Adrenal gland (tissue), 12 donors: Measurements from ENCODE around the gene PTH1R. TPM values are rescaled to one million over a fixed set of nuclear protein-coding genes. Genes with fewer than 3 reads are reported as not detected.

Source experiments
- DNase-seq, 7 donors: peaks; one replicate each; pipeline ENCODE4 v3.0.0-alpha.2; 2019 to 2020
- H3K27ac ChIP-seq, 5 donors: fragments of 200-600 bp; sonication (generic) in 4 of 5; 1 replicate in 3 of 5; 2 replicates in 2 of 5; pipeline versions ENCODE4 v1.5.1 to v1.8.0; 2016 to 2020; ENCODE audit warnings: mild to moderate bottlenecking in 1 of 5
- H3K27me3 ChIP-seq: fragments of 200-600 bp; 2 replicates; pipeline ENCODE4 v1.8.0; 2021
- H3K36me3 ChIP-seq, 2 donors: fragments of 200-600 bp; replicated peaks in 1 of 2; 1 replicate in 1 of 2; 2 replicates in 1 of 2; pipeline versions ENCODE4 v1.5.1 to v1.8.0; 2018 to 2022
- H3K4me1 ChIP-seq, 2 donors: fragments of 200-600 bp; replicated peaks in 1 of 2; 1 replicate in 1 of 2; 2 replicates in 1 of 2; pipeline versions ENCODE4 v1.5.1 to v1.8.0; 2018 to 2021
- H3K4me3 ChIP-seq, 4 donors: fragments of 200-600 bp; sonication (generic) in 3 of 4; one replicate each; pipeline ENCODE4 v1.5.1; 2016 to 2018
- H3K9me3 ChIP-seq, 3 donors: fragments of 200-600 bp; sonication (generic) in 1 of 3; replicated peaks in 1 of 3; 1 replicate in 2 of 3; 2 replicates in 1 of 3; pipeline versions ENCODE4 v1.5.1 to v1.8.0; 2016 to 2021
- CTCF ChIP-seq, 6 experiments: fragments of 450-650 bp in 4 of 6; fragments of 200-600 bp in 2 of 6; sonication (generic) in 1 of 6; IDR thresholded peaks; 1 replicate in 5 of 6; 2 replicates in 1 of 6; pipeline versions ENCODE4 v1.5.1 to v1.8.0; 2016 to 2021; ENCODE audit warnings: antibody characterized with exemption in 6 of 6, mild to moderate bottlenecking in 2 of 6, moderate library complexity in 1 of 6
- POLR2A ChIP-seq, 2 donors: fragments of 450-650 bp; IDR thresholded peaks; one replicate each; pipeline ENCODE4 v1.6.1; 2017; ENCODE audit warnings: antibody characterized with exemption in 2 of 2, mild to moderate bottlenecking in 2 of 2, moderate library complexity in 1 of 2
- WGBS, 4 donors: extraction: QIAGEN DNeasy Blood & Tissue Kit in 2 of 4; methylation state at CpG; one replicate each; pipeline versions ENCODE4 v1.1.5 to v1.1.7; 2013 to 2017; 5-methylcytosine and 5-hydroxymethylcytosine counted together
- intact Hi-C, 2 donors: fragments of 100-400 bp; cut with DNase I; formaldehyde crosslinking; loops; one replicate each; pipeline versions ENCODE4 v1.14.1 to v1.15.0; 2022 to 2023
- polyA plus RNA-seq, 3 donors: library from polyadenylated mRNA; stranded (reverse); fragments of 200-250 nt in 2 of 3; fragments of 350-450 nt in 1 of 3; fragmentation: Illumina TruSeq in 1 of 3; extraction: RNeasy Lipid Tissue Mini Kit (QIAGEN cat#74804) in 1 of 3; gene quantifications; one replicate each; pipeline ENCODE4 v1.2.3, GENCODE V29; 2013 to 2014
- total RNA-seq, 9 donors: library from RNA; depleted of rRNA in 4 of 9; stranded (reverse); fragments of >200 nt in 4 of 9; fragments of 120-200 nt in 1 of 9; fragmentation: NEBNext Ultra II Directional in 1 of 9; extraction: Animal tissue kit (Norgen Biotek cat#: 25700) in 1 of 9; gene quantifications; one replicate each; pipeline versions ENCODE4 v1.1.0 to v1.2.4, GENCODE V29; 2013 to 2023
- donor health status: healthy with polysubstance abuse.
- donor health status: Bipolar disorder and iron deficiency.
- donor health status: DM: yes; HTN: yes; CAD: no.
- donor health status: DM: no; HTN: no; CAD: no.
- donor health status: DM: no; HTN: no; CAD: no.
- donor health status: DM: yes; HTN: yes; CAD: no.

The PTH1R gene
- total and polyA plus RNA-seq, 12 donors = 10.0 to 1,399 (median 47.5) TPM

GRCh38 chr3:46856576-46857471 is 20.7 kb upstream of the PTH1R start:
- H3K4me3 ChIP-seq = no peak overlapping the region
- whole genome bisulfite sequencing, 4 donors = 87 to 95% (median 90%) methylated on average over 15 to 17 of the region's 17 CpGs
- DNase-seq = peak in 2 of 7 donors; percentile 4 to 7

GRCh38 chr3:46857485-46858341 is 19.8 kb upstream of the PTH1R start:
- DNase-seq = peak in 4 of 7 donors; percentile 3 to 16 (median 6)
- H3K4me3 ChIP-seq = no peak overlapping the region
- WGBS, 4 donors = 77 to 86% (median 81%) methylated on average over 9 to 10 of the region's 10 CpGs

More at GRCh38 chr3:46856576-46857471, 20.7 kb upstream of the PTH1R start:
- peaks cover 0 to 5% of the 10 kb centered on the region in 2 donors for H3K4me1 ChIP-seq
- no peaks in the 10 kb centered on the region for H3K27me3 ChIP-seq
- no peak overlapping the region for H3K27ac ChIP-seq
- TF ChIP-seq CTCF (IDR thresholded peaks at IDR 0.05) (no peak), POLR2A (IDR thresholded peaks at IDR 0.05) (no peak)
- H3K36me3 ChIP-seq = no peaks in the 10 kb centered on the region
- H3K9me3 ChIP-seq = no peaks in the 10 kb centered on the region
- intact Hi-C loops = no loop called here

GRCh38 chr3:46858456-46858855 is 19.1 kb upstream of the PTH1R start:
- no peak overlapping the region for H3K27ac ChIP-seq
- H3K27me3 ChIP-seq = no peaks in the 10 kb centered on the region
- peaks cover 0 to 5% of the 10 kb centered on the region in 2 donors for H3K4me1 ChIP-seq
- 87 to 91% (median 90%) methylated on average over 2 to 6 of the region's 6 CpGs for WGBS, 4 donors
- intact Hi-C loops = no loop called here
- TF ChIP-seq POLR2A (IDR thresholded peaks at IDR 0.05) (no peak), CTCF (IDR thresholded peaks at IDR 0.05) (no peak)
- DNase-seq = peak in 3 of 7 donors; percentile 4 to 5 (median 5)
- H3K36me3 ChIP-seq = no peaks in the 10 kb centered on the region
- no peaks in the 10 kb centered on the region for H3K9me3 ChIP-seq
- no peak overlapping the region for H3K4me3 ChIP-seq

More at GRCh38 chr3:46857485-46858341, 19.8 kb upstream of the PTH1R start:
- peaks cover 0 to 5% of the 10 kb centered on the region in 2 donors for H3K4me1 ChIP-seq
- no peak overlapping the region for H3K27ac ChIP-seq
- H3K27me3 ChIP-seq = no peaks in the 10 kb centered on the region
- no peak for TF ChIP-seq CTCF (IDR thresholded peaks at IDR 0.05)
- TF ChIP-seq POLR2A (IDR thresholded peaks at IDR 0.05) = no peak
- no peaks in the 10 kb centered on the region for H3K9me3 ChIP-seq
- no peaks in the 10 kb centered on the region for H3K36me3 ChIP-seq
- intact Hi-C loops = no loop called here
